Liver (tissue), 3 donors: ENCODE data around the gene PCAT6.

Experiments used
- ATF3 ChIP-seq: IDR thresholded peaks from 2 replicates; pipeline ENCODE4 v1.6.1; 2016; ENCODE audit warnings: antibody characterized with exemption
- CTCF ChIP-seq: fragments of 150-350 bp; IDR thresholded peaks from 2 replicates; pipeline ENCODE4 v1.5.1; 2017; ENCODE audit warnings: improper control_type of control experiment, low read depth, low read length; ENCODE audit not compliant: missing input control
- FOXA1 ChIP-seq: IDR thresholded peaks from 2 replicates; pipeline ENCODE4 v1.6.1; 2016; ENCODE audit warnings: antibody characterized with exemption
- GABPA ChIP-seq, 2 donors: IDR thresholded peaks in 1 of 2; conservative IDR thresholded peaks in 1 of 2; 2 replicates each; pipeline ENCODE4 v1.6.1; 2016; ENCODE audit warnings: antibody characterized with exemption in 2 of 2, mild to moderate bottlenecking in 1 of 2, moderate library complexity in 1 of 2
- JUND ChIP-seq, 2 donors: IDR thresholded peaks; 2 replicates each; pipeline ENCODE4 v1.6.1; 2016; ENCODE audit warnings: antibody characterized with exemption in 2 of 2
- MAX ChIP-seq: IDR thresholded peaks from 2 replicates; pipeline ENCODE4 v1.6.1; 2016; ENCODE audit warnings: antibody characterized with exemption
- RAD21 ChIP-seq, 2 donors: IDR thresholded peaks; 2 replicates each; pipeline ENCODE4 v1.6.1; 2016; ENCODE audit warnings: antibody characterized with exemption in 2 of 2, mild to moderate bottlenecking in 2 of 2
- REST ChIP-seq: IDR thresholded peaks from 2 replicates; pipeline ENCODE4 v1.6.1; 2016; ENCODE audit warnings: antibody characterized with exemption, mild to moderate bottlenecking
- SP1 ChIP-seq: IDR thresholded peaks from 2 replicates; pipeline ENCODE4 v1.6.1; 2018; ENCODE audit warnings: antibody characterized with exemption, mild to moderate bottlenecking
- TAF1 ChIP-seq: conservative IDR thresholded peaks from 2 replicates; pipeline ENCODE4 v1.6.1; 2016; ENCODE audit warnings: antibody characterized with exemption, mild to moderate bottlenecking
- YY1 ChIP-seq: IDR thresholded peaks from 2 replicates; pipeline ENCODE4 v1.6.1; 2016; ENCODE audit warnings: antibody characterized with exemption, mild to moderate bottlenecking
- ZBTB33 ChIP-seq: IDR thresholded peaks from 2 replicates; pipeline ENCODE4 v1.6.1; 2016; ENCODE audit warnings: antibody characterized with exemption
- donor health status: healthy.
- donor health status: healthy.

GRCh38 chr1:202860744-202861419 is 50.1 kb downstream of the PCAT6 start:
- TF ChIP-seq MAX, result no peak
- no peak for TF ChIP-seq CTCF
- no peak for TF ChIP-seq ATF3
- peak in 1 of 2 donors; percentile 42 for TF ChIP-seq JUND (IDR thresholded peaks at IDR 0.05)
- peak; percentile 4 to 22 for TF ChIP-seq RAD21 (IDR thresholded peaks at IDR 0.05)
- no peak for TF ChIP-seq YY1
- peak; percentile 82 for TF ChIP-seq SP1
- no peak for TF ChIP-seq TAF1
- TF ChIP-seq ZBTB33, result no peak
- peak; percentile 54 for TF ChIP-seq REST
- TF ChIP-seq GABPA (IDR thresholded peaks at IDR 0.05 in 1 of 2, conservative IDR thresholded peaks at IDR 0.05 in 1 of 2), result no peak
- TF ChIP-seq FOXA1, result no peak
